Lower lobe of right lung (tissue), 2 donors: ENCODE measurements around the gene OXT. TPM values are rescaled to one million over a fixed set of nuclear protein-coding genes. Genes with fewer than 3 reads are reported as not detected.
A peak's percentile ranks its signal among the peaks of the same experiment; 100 is the strongest.
"Not testable (repeated sequence)": the region's sequence is repeated elsewhere in the genome, so short reads cannot be mapped to it uniquely, and the experiment has no call there.

Experiments used
- ATAC-seq, 2 donors: fragments of 200-7000 bp; cut with Tn5 transposase; one replicate each; pipeline ENCODE4 v1.9.1; 2020 to 2022; ENCODE audit warnings: mild to moderate bottlenecking in 2 of 2, moderate library complexity in 2 of 2
- DNase-seq: peaks from one replicate; pipeline ENCODE4 v3.0.0-alpha.2; 2020
- H3K27ac ChIP-seq: fragments of 200-600 bp; one replicate; pipeline ENCODE4 v1.8.0; 2022
- H3K27me3 ChIP-seq: fragments of 200-600 bp; one replicate; pipeline ENCODE4 v1.8.0; 2022; ENCODE audit warnings: low read depth
- H3K36me3 ChIP-seq: fragments of 200-600 bp; one replicate; pipeline ENCODE4 v1.8.0; 2022; ENCODE audit warnings: mild to moderate bottlenecking
- H3K4me1 ChIP-seq: fragments of 200-600 bp; one replicate; pipeline ENCODE4 v1.8.0; 2022
- H3K4me3 ChIP-seq: fragments of 200-600 bp; one replicate; pipeline ENCODE4 v1.8.0; 2022; ENCODE audit warnings: mild to moderate bottlenecking
- H3K9me3 ChIP-seq: fragments of 200-600 bp; one replicate; pipeline ENCODE4 v1.8.0; 2022
- intact Hi-C: fragments of 100-400 bp; cut with DNase I; formaldehyde crosslinking; loops from one replicate; pipeline ENCODE4 v1.11.0; 2022
- long read RNA-seq: library from polyadenylated mRNA; unstranded; transcript quantifications from one replicate; pipeline ENCODE4 v2.0.0, GENCODE V29; 2021
- total RNA-seq: library from RNA; stranded (reverse); fragmentation: NEBNext Ultra II Directional; extraction: Animal tissue kit (Norgen Biotek cat#: 25700); gene quantifications from one replicate; pipeline ENCODE4 v1.2.1, GENCODE V29; 2021
- TF ChIP-seq, protein P1 (sequence below): fragments of 200-600 bp; IDR thresholded peaks from one replicate; pipeline ENCODE4 v1.8.0; 2022; ENCODE audit warnings: antibody characterized with exemption, mild to moderate bottlenecking
- donor health status: DM: no; HTN: yes; CAD: no; lungs with severe emphysema.

OXT gene
- not detected for total RNA-seq
- long read RNA-seq = 0 reads

DNA sequence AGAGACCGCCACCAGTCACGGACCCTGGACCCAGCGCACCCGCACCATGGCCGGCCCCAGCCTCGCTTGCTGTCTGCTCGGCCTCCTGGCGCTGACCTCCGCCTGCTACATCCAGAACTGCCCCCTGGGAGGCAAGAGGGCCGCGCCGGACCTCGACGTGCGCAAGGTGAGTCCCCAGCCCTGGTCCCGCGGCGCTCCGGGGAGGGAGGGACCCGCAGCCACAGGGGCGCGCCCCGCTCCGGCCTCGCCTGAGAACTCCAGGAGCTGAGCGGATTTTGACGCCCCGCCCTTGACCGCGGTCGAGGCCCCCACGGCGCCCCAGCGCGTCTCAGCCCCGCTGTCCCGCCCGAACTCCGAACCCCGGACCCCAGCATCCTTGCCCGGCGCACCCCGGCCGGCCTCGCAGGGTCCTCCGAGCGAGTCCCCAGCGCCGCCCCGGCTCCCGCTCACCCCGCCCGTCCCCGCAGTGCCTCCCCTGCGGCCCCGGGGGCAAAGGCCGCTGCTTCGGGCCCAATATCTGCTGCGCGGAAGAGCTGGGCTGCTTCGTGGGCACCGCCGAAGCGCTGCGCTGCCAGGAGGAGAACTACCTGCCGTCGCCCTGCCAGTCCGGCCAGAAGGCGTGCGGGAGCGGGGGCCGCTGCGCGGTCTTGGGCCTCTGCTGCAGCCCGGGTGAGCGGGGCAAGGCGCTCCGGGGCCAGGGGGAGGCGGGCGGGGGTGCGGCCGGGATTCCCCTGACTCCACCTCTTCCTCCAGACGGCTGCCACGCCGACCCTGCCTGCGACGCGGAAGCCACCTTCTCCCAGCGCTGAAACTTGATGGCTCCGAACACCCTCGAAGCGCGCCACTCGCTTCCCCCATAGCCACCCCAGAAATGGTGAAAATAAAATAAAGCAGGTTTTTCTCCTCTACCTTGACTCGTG, at the start of gene OXT:
TSS of gene OXT (plus strand) at position 11 of the 920 bp plus-strand sequence. CDS start at position 47, 36 bp downstream.
- peak; percentile 65 for DNase-seq
- H3K36me3 ChIP-seq = no peaks in the 10 kb centered on the region
- TF ChIP-seq, protein P1, sequence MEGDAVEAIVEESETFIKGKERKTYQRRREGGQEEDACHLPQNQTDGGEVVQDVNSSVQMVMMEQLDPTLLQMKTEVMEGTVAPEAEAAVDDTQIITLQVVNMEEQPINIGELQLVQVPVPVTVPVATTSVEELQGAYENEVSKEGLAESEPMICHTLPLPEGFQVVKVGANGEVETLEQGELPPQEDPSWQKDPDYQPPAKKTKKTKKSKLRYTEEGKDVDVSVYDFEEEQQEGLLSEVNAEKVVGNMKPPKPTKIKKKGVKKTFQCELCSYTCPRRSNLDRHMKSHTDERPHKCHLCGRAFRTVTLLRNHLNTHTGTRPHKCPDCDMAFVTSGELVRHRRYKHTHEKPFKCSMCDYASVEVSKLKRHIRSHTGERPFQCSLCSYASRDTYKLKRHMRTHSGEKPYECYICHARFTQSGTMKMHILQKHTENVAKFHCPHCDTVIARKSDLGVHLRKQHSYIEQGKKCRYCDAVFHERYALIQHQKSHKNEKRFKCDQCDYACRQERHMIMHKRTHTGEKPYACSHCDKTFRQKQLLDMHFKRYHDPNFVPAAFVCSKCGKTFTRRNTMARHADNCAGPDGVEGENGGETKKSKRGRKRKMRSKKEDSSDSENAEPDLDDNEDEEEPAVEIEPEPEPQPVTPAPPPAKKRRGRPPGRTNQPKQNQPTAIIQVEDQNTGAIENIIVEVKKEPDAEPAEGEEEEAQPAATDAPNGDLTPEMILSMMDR = no peak
- peak; percentile 71 to 76 for ATAC-seq
- peaks cover 9% of the 10 kb centered on the region for H3K4me1 ChIP-seq
- H3K9me3 ChIP-seq = no peaks in the 10 kb centered on the region
- intact Hi-C loops = no loop called here
- H3K27ac ChIP-seq = no peak within 1 kb of the TSS
- peaks cover 23% of the 10 kb centered on the region for H3K27me3 ChIP-seq
- peak within 1 kb of the TSS; percentile 59 for H3K4me3 ChIP-seq

- peaks cover 70% of the 10 kb centered on the region for H3K36me3 ChIP-seq
These were observed 49.6 kb upstream of the OXT start for GRCh38 chr20:3021777-3022176.

DNA sequence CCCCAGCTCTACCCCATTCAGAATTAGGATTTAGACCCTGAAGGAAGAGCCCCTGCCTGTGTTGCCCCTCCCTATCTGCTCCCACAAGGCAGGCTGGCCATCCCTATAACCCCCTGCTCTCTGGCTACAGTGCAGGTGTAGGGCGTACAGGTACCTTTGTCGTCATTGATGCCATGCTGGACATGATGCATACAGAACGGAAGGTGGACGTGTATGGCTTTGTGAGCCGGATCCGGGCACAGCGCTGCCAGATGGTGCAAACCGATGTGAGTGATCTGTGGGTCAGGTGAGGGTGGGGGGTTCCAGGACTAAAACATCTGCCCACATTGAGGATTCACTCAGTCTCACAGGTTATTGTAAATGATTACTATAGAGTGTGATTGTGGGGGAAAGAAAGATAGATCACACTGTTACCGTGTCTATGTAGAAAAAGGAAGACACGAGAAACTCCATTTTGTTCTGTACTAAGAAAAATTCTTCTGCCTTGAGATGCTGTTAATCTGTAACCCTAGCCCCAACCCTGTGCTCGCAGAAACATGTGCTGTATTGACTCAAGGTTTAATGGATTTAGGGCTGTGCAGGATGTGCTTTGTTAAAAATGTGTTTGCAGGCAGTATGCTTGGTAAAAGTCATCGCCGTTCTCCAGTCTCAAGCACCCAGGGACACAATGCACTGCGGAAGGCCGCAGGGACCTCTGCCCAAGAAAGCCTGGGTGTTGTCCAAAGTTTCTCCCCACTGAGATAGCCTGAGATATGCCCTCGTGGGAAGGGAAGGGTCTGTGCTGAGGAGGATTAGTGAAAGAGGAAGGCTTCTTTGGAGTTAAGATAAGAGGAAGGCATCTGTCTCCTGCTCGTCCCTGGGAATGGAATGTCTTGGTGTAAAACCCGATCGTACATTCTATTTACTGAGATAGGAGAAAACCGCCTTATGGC, 48.6 kb upstream of the OXT start:
- intact Hi-C loops, H3K9me3 ChIP-seq, H3K4me1 ChIP-seq, H3K27ac ChIP-seq, H3K4me3 ChIP-seq, DNase-seq, H3K27me3 ChIP-seq: not testable (repeated sequence)
- peaks cover 70% of the 10 kb centered on the region for H3K36me3 ChIP-seq
- ATAC-seq = peak in 1 of 2 donors; percentile 13

More at GRCh38 chr20:3021777-3022176, 49.6 kb upstream of the OXT start:
- intact Hi-C loops = no loop called here
- no peak for DNase-seq
- Histone ChIP-seq H3K4me3 (no peak overlapping the region), H3K27me3 (no peaks in the 10 kb centered on the region), H3K9me3 (no peaks in the 10 kb centered on the region), H3K27ac (no peak overlapping the region), H3K4me1 (no peaks in the 10 kb centered on the region)
- ATAC-seq = no peak
- TF ChIP-seq, protein P1 = no peak

- Histone ChIP-seq H3K27me3 (no peaks in the 10 kb centered on the region), H3K36me3 (peaks cover 87% of the 10 kb centered on the region), H3K9me3 (no peaks in the 10 kb centered on the region), H3K4me3 (no peak overlapping the region), H3K27ac (no peak overlapping the region), H3K4me1 (no peaks in the 10 kb centered on the region)
- ATAC-seq (no peak), DNase-seq (no peak)
- TF ChIP-seq, protein P1 = no peak
- intact Hi-C loops = no loop called here
These were observed 43.4 kb upstream of the OXT start for GRCh38 chr20:3027987-3028386.

- TF ChIP-seq, protein P1 = no peak
- DNase-seq (no peak), ATAC-seq (no peak)
- H3K4me1 ChIP-seq = no peaks in the 10 kb centered on the region
- no peaks in the 10 kb centered on the region for H3K27me3 ChIP-seq
- no peak overlapping the region for H3K4me3 ChIP-seq
- peaks cover 75% of the 10 kb centered on the region for H3K36me3 ChIP-seq
- intact Hi-C loops = no loop called here
- H3K9me3 ChIP-seq = no peaks in the 10 kb centered on the region
- no peak overlapping the region for H3K27ac ChIP-seq
These were observed 39.8 kb upstream of the OXT start for GRCh38 chr20:3031524-3032147.
